Bone marrow (tissue), 2 donors: ENCODE results near the gene MTHFD2.
A peak's percentile ranks its signal among the peaks of the same experiment; 100 is the strongest.
"Not testable (repeated sequence)": the region's sequence is repeated elsewhere in the genome, so short reads cannot be mapped to it uniquely, and the experiment has no call there.

Experiments
- DNase-seq, 2 donors: peaks; one replicate each; lab custom pipeline; 2025; lab: John Stamatoyannopoulos, UW

MTHFD2 gene

DNA sequence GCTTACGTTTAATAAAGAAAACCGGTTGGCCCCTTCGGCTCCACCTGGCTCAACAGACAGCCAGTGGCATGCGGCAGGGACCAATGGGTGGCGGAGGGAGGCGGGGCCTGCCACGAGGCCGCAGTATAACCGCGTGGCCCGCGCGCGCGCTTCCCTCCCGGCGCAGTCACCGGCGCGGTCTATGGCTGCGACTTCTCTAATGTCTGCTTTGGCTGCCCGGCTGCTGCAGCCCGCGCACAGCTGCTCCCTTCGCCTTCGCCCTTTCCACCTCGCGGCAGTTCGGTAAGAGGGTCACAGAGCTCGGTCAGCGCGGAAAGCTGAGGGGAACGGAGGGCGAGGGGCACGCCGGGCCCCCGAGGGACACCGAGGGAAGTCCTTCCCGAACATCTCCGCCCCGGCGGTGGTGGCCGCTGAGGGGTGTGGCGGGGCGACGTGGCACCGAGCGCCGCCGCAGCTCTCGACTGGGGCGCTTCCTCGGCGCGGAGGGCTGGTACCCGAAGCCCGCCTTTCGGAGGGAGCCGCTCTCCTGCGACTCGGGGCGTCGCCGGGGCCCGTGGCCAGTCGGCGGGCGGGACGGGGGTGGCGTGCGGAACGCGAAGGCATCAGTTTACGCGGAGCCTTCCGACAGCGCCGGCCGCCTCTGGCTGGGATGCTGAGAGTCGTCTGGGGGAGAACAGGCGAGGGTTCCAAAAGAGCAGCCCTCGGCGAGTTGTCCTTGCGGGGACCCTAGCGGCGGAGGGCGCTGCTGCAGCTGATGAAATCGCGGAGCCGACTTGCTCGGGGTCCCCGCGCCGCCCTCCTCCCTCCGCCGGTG is at the start of gene MTHFD2:
Gene MTHFD2 (plus strand): TSS at position 155 of the 814 bp plus-strand sequence. CDS start 27 bp downstream, at position 182.
- peak; percentile 80 to 84 for DNase-seq

DNA sequence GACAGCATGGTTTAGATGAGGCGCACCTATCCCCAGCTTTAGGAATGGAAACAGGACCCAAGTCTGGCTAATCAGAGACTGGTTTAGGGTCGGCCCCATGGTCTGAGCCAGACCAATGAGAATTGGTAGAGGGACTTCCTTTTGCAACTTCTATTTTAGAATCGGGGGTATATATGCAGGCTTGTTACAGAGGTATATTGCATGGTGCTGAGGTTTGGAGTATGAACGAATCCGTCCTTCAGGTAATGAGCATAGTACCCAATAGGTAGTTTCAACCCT is 49.2 kb upstream of the MTHFD2 start:
- no peak for DNase-seq

DNA sequence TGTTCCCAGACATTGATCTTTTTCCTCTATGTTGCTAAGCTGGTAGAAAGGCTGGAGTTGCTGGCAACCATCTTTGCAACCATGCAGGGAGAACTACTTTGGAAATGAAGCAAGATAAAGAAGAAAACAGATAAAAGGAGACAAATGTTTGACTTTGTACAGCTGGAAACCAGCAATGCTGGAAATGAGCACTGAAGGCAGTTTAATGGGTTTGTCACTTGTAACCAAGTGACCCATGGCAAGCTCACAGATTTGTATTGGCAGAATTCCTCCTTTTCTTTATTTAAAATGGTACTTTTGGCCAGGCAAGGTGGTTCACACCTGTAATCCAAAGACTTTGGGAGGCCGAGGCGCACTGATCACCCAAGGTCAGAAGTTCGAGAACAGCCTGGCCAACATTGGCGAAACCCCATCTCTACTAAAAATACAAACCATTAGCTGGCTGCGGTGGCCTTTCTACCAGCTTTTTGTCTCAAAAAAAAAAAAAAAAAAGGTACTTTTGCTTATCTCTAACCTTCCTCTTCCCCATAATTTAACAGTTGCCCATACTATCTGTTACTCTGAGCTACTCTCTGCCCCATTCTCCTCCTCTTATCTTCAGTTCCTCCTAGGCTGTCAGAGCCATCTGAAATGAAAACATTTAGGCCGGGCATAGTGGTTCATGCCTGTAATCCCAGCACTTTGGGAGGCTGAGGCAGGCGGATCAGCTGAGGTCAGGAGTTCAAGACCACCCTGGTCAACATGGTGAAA is 48.7 kb upstream of the MTHFD2 start:
- no peak for DNase-seq

DNA sequence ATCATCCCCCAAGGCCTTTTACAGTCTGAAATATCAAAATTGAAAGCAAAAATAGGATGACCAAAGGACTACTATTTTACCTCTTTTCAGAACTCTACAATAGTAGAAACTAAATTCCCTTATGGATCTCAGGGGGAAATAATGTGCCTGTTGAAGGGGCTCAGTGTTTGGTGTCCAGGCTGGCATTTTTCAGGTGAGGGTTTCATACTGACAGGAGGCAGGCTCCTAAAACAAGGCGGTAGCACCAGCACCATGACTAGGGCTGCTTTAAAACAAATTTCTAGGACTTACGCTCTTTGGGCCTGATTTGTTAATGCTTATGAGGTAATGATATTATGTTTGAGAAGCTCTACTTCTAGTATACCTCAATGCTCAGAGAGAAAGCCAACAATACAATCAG is 45.5 kb upstream of the MTHFD2 start:
- no peak for DNase-seq

DNA sequence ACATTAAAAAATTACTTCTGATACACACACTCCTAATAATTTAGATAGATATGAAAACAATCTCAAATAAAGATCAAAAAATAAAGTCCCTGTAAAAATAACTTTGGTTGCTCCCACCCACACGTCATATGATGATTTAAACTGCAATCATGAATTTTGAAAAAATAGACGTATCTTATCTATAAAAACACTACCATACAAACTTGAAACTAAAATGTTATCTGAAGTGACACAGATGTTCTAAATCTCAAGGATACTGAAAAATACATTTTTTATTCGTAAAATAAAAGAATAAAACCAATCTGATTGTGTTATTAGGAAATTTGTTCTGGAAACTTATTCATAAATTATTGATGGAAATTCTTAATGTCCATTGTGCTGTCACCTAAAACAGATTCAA is 42.6 kb upstream of the MTHFD2 start:
- DNase-seq, result no peak

DNA sequence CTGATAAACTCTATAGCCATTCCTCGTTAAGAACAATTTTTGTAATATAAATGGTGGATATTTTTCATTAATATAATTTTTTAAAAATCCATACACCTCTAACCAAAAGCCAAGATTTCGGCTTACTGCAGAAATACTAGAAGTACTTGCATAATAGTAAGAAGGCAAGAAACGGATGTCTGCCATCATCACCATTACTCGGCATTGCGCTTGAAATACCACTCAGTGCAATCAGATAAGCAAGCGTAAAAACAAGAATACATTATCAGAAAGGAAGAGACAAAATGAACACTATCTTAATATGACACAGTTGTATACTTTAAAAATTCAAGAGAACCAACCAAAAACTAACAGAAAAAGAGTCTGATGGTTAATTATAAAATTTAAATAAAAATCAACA is 35.5 kb upstream of the MTHFD2 start:
- DNase-seq, result no peak

DNA sequence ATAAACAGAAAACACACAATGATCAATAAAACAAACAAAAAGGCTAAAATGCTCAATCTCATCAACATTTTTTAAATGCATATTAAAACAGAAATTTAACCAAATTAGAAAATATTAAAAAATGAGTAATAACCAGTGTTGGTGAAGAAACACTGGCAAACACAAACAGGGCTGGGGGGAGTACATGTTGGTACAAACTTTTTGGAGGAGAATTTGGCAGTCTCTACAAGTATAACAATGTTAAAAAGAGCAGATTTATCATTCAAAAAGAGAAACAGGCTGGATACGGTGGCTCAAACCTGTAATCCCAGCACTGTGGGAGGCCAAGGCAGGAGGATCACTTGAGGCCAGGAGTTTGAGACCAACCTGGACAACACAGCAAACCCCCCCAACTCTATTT is 33.7 kb upstream of the MTHFD2 start:
- DNase-seq, result no peak

DNA sequence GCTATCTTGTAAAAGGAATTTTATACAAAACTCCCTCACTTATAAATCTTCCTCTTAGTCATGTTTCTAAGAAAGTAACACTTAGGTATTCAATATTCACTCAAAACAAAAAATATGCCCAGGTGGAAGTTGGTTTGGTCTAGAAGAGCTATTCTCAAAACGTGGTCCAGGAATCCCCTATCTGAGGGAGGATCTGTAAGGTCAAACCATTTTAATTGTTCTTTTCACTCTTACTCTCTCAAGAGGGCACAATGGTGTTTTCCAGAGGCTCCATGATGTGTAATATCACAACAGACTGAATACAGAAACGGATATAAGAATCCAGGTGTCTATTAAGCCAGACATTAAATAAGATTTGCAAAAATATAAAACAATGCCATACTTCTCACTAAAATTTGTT is 29.7 kb upstream of the MTHFD2 start:
- DNase-seq, result no peak

DNA sequence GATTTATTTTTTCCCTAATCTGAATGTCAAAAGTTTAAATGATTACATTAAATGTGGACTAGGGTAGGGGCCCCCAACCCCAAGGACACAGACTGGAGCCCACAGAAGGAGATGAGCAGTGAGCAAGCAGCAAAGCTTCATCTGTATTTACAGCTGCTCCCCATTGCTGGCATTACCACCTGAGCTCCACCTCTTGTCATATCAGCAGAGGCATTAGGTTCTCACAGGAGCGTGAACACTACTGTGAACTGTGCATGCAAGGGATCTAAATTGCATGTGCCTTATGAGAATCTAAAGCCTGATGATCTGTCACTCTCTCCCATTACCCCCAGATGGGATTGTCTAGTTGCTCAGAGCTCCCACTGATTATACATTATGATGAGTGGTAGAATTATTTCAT is 23.5 kb upstream of the MTHFD2 start:
- DNase-seq, result no peak

DNA sequence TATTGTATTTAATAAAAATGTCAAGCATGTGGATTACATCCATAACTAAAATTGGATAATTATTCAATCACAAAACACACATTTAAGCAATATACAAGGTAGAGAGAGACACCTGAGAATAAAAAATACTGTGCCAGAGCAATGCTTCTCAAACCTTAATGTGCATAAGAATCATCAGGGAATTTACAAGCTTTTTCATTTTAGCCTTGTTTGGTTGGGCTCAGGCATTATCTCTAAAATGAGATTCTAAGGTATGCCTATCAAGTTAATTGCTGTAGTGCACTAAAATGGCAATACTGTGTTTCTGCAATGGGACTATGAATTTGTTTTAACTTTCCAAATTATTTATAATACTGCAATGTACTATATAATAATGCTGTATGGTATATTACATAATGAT is 20.7 kb upstream of the MTHFD2 start:
- no peak for DNase-seq

DNA sequence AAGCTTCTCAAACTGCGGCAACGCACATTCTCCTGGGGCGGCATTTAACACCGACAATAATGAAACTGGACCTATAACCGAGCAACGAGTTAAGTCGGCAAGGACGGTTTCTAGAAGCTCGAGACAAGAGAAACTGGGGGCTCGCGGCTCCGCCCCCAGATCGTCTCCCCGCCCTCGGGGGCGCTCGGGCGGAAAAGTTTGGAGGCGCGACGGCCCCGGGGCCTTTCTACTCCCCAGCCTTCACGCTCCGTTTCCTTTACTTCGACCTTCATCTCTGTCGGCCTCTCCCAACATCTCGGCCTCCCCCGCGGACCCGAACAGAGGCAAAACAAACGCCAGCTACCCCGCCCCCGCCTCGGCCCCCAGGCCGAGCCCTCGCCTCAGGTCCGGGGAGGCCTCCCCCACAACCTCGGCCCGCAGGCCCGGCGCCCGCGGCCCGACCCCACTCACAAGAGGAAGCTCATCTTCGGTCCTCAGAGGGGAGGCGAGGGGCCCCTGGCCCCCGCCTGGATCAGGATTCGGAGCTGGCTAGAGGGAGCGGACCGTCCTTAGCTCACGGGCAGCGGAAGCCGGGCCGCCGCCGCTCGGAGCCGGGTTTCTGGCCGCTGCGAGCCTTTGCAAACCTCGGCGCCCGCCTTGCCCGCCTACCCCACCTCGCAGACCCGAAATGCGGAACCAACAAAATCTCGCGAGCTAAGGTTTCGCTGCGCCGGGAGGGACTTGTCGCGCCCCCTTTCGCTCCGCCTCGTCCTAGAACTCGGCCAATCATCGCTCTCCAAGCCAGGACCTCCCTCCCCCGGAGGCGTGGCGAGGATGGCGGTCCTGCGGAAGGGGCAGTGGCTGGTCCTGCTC is 20.0 kb upstream of the MTHFD2 start, which contains the start of gene MOB1A:
Gene MOB1A (minus strand): TSS at position 669 of the 852 bp plus-strand sequence. CDS start 205 bp downstream, at position 464.
- peak; percentile 91 to 96 for DNase-seq

DNA sequence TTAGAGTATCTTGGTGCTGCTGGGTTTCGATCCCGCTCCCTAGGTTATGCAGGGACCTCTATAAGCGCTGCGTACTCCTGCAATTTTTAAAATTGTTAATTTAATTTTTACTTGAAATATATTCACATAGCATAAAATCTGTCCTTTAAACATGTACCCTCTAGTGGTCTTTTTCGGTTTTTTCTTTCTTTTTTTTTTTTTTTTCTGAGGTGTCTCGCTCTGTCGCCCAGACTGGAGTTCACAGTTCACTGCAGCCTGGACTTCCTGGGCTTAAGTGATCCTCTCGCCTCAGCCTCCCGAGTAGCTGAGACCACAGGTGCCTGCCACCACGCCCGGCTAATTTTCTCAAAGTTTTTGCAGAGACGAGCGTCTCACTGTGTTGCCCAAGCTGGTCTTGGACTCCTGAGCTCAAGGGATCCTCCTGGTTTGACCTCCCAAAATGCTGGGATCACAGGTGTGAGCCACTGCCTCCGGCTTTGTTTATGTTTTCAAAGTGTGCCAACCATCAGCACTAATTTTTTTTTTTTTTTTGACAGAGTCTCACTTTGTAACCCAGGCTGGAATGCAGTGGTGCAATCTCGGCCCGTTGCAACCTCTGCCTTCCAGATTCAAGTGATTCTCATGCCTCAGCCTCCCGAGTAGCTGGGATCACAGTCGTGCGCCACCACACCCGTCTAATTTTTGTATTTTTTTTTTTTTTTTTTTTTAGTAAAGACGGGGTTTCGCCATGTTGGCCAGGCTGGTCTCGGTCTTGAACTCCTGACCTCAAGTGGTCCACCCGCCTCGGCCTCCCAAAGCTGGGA is 19.2 kb upstream of the MTHFD2 start:
- DNase-seq, result no peak

DNA sequence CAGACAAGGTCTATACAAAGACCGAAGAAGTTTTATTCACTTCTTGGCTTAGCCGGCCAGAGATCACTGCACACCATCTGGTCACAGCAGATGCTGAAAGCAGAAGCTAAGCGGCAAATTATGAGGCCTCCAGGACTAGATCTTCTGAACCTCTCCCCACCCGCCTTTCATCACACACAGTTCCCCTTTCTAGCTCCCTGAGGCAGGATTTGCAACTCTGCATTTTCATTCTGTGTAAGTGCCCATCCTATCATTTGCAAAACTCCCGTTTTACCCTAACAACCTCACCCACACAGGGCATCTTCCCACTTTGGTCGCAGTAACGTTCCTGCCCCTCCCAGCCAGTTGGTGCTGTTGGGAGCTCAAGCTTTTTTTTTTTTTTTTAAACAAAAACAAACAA is 16.7 kb upstream of the MTHFD2 start:
- DNase-seq, result peak; percentile 2 to 94

DNA sequence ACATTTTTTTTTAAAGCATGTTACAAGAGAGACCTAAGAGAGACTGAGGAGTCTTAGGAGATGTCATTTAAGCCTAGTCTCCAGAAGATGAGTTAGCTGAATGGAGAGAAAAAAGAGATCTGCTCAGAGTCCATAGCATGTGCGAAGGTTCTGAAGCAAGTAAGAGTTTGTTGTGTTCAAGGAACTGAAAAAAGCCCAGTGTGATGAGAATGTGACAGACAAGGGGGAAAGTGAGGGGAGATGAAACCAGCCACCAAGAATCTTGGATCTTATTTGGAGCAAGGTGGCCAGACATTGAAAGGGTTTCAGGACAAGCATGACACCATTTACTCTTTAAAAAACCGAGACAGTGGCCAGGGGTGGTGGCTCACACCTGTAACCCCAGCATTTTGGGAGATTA is 14.5 kb upstream of the MTHFD2 start:
- DNase-seq, result no peak

DNA sequence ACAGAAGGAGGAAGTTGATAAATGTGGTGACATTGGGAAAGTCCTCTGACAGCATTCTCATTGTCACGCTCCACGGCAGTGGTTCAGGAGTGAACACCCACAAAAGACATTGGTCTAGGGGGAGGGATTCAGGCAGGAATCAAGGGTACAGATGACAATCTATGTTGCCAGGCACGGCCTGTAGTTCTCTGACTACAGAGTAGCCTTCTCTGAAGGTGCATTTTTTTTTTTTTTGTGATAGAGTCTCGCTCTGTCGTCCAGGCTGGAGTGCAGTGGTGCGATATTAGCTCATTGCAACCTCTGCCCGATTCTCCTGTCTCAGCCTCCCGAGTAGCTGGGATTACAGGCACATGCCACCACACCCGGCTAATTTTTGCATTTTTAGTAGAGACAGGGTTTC is 12.4 kb upstream of the MTHFD2 start:
- peak; percentile 23 to 95 for DNase-seq

DNA sequence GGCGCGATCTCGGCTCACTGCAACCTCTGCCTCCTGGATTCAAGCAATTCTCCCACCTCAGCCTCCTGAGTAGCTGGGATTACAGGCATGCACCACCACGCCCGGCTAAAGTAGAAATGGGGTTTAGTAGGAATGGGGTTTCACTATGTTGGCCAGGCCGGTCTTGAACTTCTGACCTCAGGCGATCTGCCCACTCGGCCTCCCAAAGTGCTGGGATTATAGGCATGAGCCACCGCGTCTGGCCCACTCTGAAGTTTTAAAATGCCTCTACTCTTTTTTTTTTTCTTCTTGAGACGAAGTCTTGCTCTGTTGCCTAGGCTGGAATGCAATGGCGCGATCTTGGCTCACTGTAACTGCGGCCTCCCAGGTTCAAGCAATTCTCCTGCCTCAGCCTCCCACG is 11.7 kb upstream of the MTHFD2 start:
- DNase-seq, result not testable (repeated sequence)

DNA sequence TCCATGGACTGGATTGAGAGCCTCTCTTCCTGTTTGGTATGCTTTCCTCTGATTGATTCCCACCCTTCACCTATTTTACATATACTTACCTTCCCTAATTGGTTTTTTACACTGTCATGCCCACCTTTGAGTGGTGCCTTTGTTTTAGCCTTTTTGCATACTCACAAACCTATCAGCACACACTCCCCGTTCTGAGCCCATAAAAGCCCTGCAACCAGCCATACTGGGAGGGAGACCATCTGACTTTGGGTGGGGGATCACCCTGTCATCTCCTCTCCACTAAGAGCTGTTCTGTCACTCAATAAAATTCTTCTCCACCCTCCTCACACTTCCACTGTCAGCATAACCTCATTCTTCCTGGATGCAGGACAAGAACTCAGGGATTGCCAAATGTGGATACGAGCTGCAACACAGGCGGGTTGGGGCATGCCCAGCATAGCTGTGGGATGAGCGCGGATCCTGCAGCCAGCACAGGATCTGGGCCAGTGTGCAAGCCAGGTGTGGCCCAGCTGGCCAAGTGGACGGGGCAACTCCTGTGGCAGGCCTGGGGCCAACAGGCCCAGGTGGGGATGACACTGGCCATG is 10.3 kb upstream of the MTHFD2 start:
- DNase-seq, result no peak

DNA sequence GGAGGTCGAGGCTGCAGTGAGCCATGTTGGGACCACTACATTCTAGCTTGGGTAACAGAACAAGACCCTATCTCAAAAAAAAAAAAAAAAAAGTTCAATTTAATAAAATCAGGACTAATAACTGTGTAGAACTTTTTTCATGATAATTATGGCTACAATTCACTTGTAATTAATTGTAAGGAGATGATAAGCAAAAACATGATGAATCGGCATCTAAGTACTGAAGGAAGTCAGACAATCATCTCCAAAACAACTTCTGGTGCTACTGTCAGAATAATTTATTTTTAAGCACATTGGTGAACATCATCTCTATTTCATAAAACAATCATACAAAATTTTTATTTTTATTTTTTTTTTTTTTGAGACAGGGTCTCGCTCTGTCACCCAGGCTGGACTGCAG is 9.7 kb upstream of the MTHFD2 start:
- no peak for DNase-seq

DNA sequence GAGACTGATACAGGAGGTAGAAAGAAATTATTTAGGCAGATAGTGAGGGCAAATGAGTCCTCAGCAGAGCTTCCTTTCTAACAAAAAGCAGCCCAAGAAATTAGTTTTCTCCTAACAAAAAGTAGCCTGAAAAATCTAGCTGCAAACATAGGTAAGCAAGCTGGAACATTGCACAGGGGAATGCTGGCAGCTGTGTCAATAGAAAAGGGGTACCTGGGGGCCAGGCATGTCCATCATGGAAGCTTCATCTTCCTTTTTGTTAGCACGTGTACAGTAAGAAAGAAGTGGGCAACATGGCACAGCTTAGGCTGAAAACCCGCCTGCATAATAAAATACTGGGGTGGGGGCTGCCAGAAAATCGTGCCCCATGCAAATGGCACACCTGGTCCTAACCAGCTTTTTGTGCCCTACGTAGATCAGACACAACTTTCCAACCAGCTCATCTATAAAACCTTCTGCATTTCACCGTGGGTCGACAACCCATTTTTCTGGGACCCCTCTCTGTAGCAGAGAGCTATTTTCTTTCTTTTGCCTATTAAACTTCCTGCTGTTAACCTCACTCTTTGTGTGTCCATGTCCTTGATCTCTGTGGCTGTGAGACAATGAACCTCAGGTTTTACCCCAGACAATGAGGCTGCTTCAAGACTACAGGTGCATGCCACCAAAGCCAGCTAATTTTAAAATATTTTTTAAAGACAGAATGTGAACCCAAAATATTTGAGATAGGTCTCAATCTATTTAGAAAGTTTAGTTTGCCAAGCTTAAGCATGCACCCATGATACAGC is 6.6 kb upstream of the MTHFD2 start:
- DNase-seq, result no peak

DNA sequence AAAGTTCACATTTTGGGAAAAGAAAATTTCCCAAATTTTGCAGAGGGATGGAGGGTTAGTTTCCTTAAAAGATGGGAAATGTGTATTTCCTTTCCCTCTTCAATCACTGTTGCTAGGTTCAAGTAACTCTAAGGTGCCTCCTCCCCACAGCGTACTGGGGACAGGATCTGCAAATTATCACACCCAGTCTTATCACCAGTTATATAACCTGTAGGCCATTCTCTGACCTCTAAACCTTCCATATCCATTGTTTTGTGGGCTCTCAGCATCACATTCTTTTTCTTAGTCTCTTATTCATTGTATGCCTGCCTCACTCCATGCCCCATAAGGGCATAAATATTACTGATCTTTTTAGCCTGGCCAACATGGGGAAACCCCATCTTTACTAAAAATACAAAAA is 3.6 kb upstream of the MTHFD2 start:
- DNase-seq, result no peak

DNA sequence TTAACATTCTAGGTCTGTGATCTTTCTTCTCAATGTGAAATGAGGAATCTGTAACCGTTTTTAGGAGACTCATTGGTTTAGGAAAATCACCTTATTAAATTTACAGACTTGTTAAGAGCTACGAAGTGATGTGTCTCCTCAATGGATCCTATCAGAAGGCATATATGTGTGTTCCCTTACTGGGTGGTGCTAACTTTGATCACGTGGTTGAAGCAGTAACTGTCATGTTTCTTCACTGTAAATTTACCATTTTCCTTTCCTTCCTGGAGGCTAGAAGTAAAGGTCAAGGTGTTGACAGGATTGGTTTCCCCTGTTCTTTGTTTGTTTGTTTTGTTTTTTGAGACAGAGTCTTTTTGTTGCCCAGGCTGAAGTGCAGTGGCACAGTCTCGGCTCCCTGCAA is 1.4 kb upstream of the MTHFD2 start:
- DNase-seq, result no peak
